HepG2 (cell line): Measurements from ENCODE around the gene USP19. TPM values are rescaled to one million over a fixed set of nuclear protein-coding genes. Genes with fewer than 3 reads are reported as not detected.
A peak's percentile ranks its signal among the peaks of the same experiment; 100 is the strongest.

Experiments
- AGO1 ChIP-seq: fragments of 200-400 bp; formaldehyde crosslinking; IDR thresholded peaks from 2 replicates; pipeline ENCODE4 v1.6.1; 2017; ENCODE audit warnings: mild to moderate bottlenecking, low read depth, low read length, moderate library complexity; ENCODE audit not compliant: poor library complexity, severe bottlenecking
- AKAP8 ChIP-seq: sonication (generic); formaldehyde crosslinking; IDR thresholded peaks from 2 replicates; pipeline ENCODE4 v1.5.1; 2020; ENCODE audit warnings: mild to moderate bottlenecking, missing genetic modification reagents
- ATF7 ChIP-seq, 2 experiments: fragments of 450-650 bp in 1 of 2; sonication (generic) in 1 of 2; formaldehyde crosslinking in 1 of 2; IDR thresholded peaks; 2 replicates each; pipeline versions ENCODE4 v1.4.0 to v1.6.1; 2016 to 2020; ENCODE audit warnings: antibody characterized with exemption in 1 of 2, mild to moderate bottlenecking in 1 of 2, missing genetic modification reagents in 1 of 2
- BRD4 ChIP-seq: sonication (generic); formaldehyde crosslinking; IDR thresholded peaks from 2 replicates; pipeline ENCODE4 v1.4.0; 2020; ENCODE audit warnings: missing genetic modification reagents
- DR1 ChIP-seq: sonication (generic); formaldehyde crosslinking; IDR thresholded peaks from 2 replicates; pipeline ENCODE4 v1.8.0; 2021; ENCODE audit warnings: mild to moderate bottlenecking, missing genetic modification reagents, inconsistent platforms
- GATA4 ChIP-seq: sonication (generic); IDR thresholded peaks from 2 replicates; pipeline ENCODE4 v1.6.1; 2016; ENCODE audit warnings: antibody characterized with exemption, low read depth, borderline replicate concordance
- GATAD2A ChIP-seq: IDR thresholded peaks from 2 replicates; pipeline ENCODE4 v1.6.1; 2016
- IKZF1 ChIP-seq: fragments of 450-650 bp; IDR thresholded peaks from 2 replicates; pipeline ENCODE4 v1.7.1; 2016
- JDP2 ChIP-seq: sonication (generic); formaldehyde crosslinking; IDR thresholded peaks from 2 replicates; pipeline ENCODE4 v1.8.1; 2022; ENCODE audit warnings: missing genetic modification reagents, borderline replicate concordance
- MTERF4 ChIP-seq: sonication (generic); formaldehyde crosslinking; IDR thresholded peaks from 2 replicates; pipeline ENCODE4 v1.8.0; 2023; ENCODE audit warnings: mild to moderate bottlenecking, missing genetic modification reagents
- SMAD9 ChIP-seq: sonication (generic); formaldehyde crosslinking; IDR thresholded peaks from 2 replicates; pipeline ENCODE4 v1.5.1; 2020; ENCODE audit warnings: mild to moderate bottlenecking, missing genetic modification reagents
- TEAD3 ChIP-seq: optimal IDR thresholded peaks from 2 replicates; pipeline ENCODE3; 2016; ENCODE audit warnings: borderline replicate concordance
- ZBTB4 ChIP-seq: sonication (generic); formaldehyde crosslinking; IDR thresholded peaks from 2 replicates; pipeline ENCODE4 v1.4.0; 2020; ENCODE audit warnings: missing genetic modification reagents, mild to moderate bottlenecking, borderline replicate concordance
- ZNF780A ChIP-seq: sonication (generic); formaldehyde crosslinking; IDR thresholded peaks from 2 replicates; pipeline ENCODE4 v1.8.0; 2022; ENCODE audit warnings: mild to moderate bottlenecking, missing genetic modification reagents, moderate library complexity
- polyA plus RNA-seq, 8 experiments: library from polyadenylated mRNA; depleted of rRNA in 3 of 8; stranded (reverse) in 7 of 8; unstranded in 1 of 8; fragments of >200 nt; fragmentation: Illumina TruSeq in 4 of 8; extraction: Trizol in 4 of 8; gene quantifications; 2 replicates each; pipeline versions ENCODE4 v1.2.1 to v1.2.3, GENCODE V29; 2011 to 2016; ENCODE audit warnings: low read depth in 4 of 8, missing spikeins in 1 of 8, mixed read lengths in 1 of 8; ENCODE audit not compliant: insufficient read depth in 1 of 8
- total RNA-seq, 5 experiments: library from RNA; depleted of rRNA; stranded (reverse); fragments of >200 nt; fragmentation: Illumina TruSeq; extraction: Trizol; gene quantifications; 2 replicates each; pipeline ENCODE4 v1.2.3, GENCODE V29; 2016; ENCODE audit warnings: low read depth in 1 of 5
- TF ChIP-seq, protein P1 (sequence below): sonication (generic); formaldehyde crosslinking; IDR thresholded peaks from 2 replicates; pipeline ENCODE4 v1.5.1; 2020; ENCODE audit warnings: mild to moderate bottlenecking, missing genetic modification reagents
- TF ChIP-seq, protein P2 (sequence below): sonication (generic); formaldehyde crosslinking; IDR thresholded peaks from 2 replicates; pipeline ENCODE4 v1.4.0; 2020; ENCODE audit warnings: missing genetic modification reagents

USP19 gene
- total and polyA plus RNA-seq, 2 of the 13 experiments (the other 11 are each of a cell fraction or from before 2014, with no cell fraction given) = 28.3 to 31.7 TPM

GRCh38 chr3:49165771-49166751 lies 45.4 kb upstream of the USP19 start, which contains the start of gene CCDC71 (continued):
- no peak for TF ChIP-seq ATF7 (IDR thresholded peaks at IDR 0.05)
- TF ChIP-seq ATF7 (CRISPR knock-in tag; IDR thresholded peaks at IDR 0.05) = no peak
- no peak for TF ChIP-seq AKAP8 (CRISPR knock-in tag)
- no peak for TF ChIP-seq SMAD9
- no peak; the same call in 1 of the 2 replicates for TF ChIP-seq BRD4 (CRISPR knock-in tag)
- TF ChIP-seq ZNF780A (CRISPR knock-in tag) = no peak
- TF ChIP-seq, protein P1, sequence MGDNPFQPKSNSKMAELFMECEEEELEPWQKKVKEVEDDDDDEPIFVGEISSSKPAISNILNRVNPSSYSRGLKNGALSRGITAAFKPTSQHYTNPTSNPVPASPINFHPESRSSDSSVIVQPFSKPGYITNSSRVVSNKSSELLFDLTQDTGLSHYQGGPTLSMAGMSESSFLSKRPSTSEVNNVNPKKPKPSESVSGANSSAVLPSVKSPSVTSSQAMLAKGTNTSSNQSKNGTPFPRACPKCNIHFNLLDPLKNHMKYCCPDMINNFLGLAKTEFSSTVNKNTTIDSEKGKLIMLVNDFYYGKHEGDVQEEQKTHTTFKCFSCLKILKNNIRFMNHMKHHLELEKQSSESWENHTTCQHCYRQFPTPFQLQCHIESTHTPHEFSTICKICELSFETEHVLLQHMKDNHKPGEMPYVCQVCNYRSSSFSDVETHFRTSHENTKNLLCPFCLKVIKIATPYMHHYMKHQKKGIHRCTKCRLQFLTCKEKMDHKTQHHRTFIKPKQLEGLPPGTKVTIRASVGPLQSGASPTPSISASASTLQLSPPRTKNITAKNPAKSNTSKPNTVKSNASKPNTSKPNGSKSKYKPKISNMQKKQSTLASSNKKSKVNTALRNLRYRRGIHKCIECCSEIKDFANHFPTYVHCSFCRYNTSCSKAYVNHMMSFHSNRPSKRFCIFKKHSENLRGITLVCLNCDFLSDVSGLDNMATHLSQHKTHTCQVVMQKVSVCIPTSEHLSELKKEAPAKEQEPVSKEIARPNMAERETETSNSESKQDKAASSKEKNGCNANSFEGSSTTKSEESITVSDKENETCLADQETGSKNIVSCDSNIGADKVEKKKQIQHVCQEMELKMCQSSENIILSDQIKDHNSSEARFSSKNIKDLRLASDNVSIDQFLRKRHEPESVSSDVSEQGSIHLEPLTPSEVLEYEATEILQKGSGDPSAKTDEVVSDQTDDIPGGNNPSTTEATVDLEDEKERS (CRISPR knock-in tag) = no peak
- TF ChIP-seq TEAD3 (CRISPR knock-in tag) = no peak
- TF ChIP-seq JDP2 = no peak
- TF ChIP-seq AGO1 = no peak
- TF ChIP-seq GATAD2A (CRISPR knock-in tag) = peak; percentile 48
- no peak for TF ChIP-seq IKZF1
- TF ChIP-seq, protein P2, sequence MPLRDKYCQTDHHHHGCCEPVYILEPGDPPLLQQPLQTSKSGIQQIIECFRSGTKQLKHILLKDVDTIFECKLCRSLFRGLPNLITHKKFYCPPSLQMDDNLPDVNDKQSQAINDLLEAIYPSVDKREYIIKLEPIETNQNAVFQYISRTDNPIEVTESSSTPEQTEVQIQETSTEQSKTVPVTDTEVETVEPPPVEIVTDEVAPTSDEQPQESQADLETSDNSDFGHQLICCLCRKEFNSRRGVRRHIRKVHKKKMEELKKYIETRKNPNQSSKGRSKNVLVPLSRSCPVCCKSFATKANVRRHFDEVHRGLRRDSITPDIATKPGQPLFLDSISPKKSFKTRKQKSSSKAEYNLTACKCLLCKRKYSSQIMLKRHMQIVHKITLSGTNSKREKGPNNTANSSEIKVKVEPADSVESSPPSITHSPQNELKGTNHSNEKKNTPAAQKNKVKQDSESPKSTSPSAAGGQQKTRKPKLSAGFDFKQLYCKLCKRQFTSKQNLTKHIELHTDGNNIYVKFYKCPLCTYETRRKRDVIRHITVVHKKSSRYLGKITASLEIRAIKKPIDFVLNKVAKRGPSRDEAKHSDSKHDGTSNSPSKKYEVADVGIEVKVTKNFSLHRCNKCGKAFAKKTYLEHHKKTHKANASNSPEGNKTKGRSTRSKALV (CRISPR knock-in tag) = no peak
- TF ChIP-seq MTERF4 (CRISPR knock-in tag) = 0 out of 2 replicates have a peak, but pooled peaks have one; percentile 39
- TF ChIP-seq GATA4 = no peak
- TF ChIP-seq DR1 = no peak
- no peak for TF ChIP-seq ZBTB4
